K562 (cell line): Measurements from ENCODE around the gene TAOK2. TPM values are rescaled to one million over a fixed set of nuclear protein-coding genes. Genes with fewer than 3 reads are reported as not detected.
A peak's percentile ranks its signal among the peaks of the same experiment; 100 is the strongest.

Experiments used
- CBX2 ChIP-seq: fragments of 200-600 bp; sonication (generic); IDR thresholded peaks from one replicate; pipeline ENCODE4 v1.6.1; 2012; ENCODE audit warnings: mild to moderate bottlenecking, low read length, inconsistent platforms; ENCODE audit not compliant: insufficient read depth, poor library complexity, severe bottlenecking
- EGR1 ChIP-seq: fragments of 450-650 bp; conservative IDR thresholded peaks from 2 replicates; pipeline ENCODE4 v1.6.1; 2017; ENCODE audit warnings: mild to moderate bottlenecking
- ESRRB ChIP-seq: fragments of 250-450 bp; sonication (Bioruptor Pico); IDR thresholded peaks from 2 replicates; pipeline ENCODE4 v1.5.0; 2020; ENCODE audit warnings: mild to moderate bottlenecking, moderate library complexity, borderline replicate concordance
- ETV1 ChIP-seq: fragments of 450-650 bp; conservative IDR thresholded peaks from 2 replicates; pipeline ENCODE4 v1.6.1; 2016; ENCODE audit warnings: missing genetic modification characterization, control low read depth, low read depth, missing compliant biosample characterization
- MTA3 ChIP-seq: fragments of 450-650 bp; formaldehyde crosslinking; IDR thresholded peaks from 2 replicates; pipeline ENCODE4 v1.6.1; 2017; ENCODE audit warnings: mild to moderate bottlenecking, borderline replicate concordance
- NRF1 ChIP-seq, 2 experiments: fragments of 450-650 bp; IDR thresholded peaks in 1 of 2; conservative IDR thresholded peaks in 1 of 2; 2 replicates each; pipeline ENCODE4 v1.6.1; 2014; ENCODE audit warnings: mild to moderate bottlenecking in 2 of 2
- NUFIP1 ChIP-seq: fragments of 450-650 bp; IDR thresholded peaks from 2 replicates; pipeline ENCODE4 v1.6.1; 2018; ENCODE audit not compliant: partially characterized antibody
- POLR2G ChIP-seq: fragments of 200-400 bp; formaldehyde crosslinking; IDR thresholded peaks from 2 replicates; pipeline ENCODE4 v1.6.1; 2017; ENCODE audit warnings: low read depth, mild to moderate bottlenecking, antibody characterized with exemption, low read length, moderate library complexity
- TAF1 ChIP-seq: IDR thresholded peaks from 2 replicates; pipeline ENCODE4 v1.6.1; 2011; ENCODE audit warnings: mild to moderate bottlenecking, low read length, moderate library complexity; ENCODE audit not compliant: insufficient read depth, control insufficient read depth, severe bottlenecking; ENCODE audit errors: extremely low read depth
- THRAP3 ChIP-seq: fragments of 450-650 bp; IDR thresholded peaks from 2 replicates; pipeline ENCODE4 v1.6.1; 2016; ENCODE audit warnings: mild to moderate bottlenecking, inconsistent platforms, borderline replicate concordance
- ZNF184 ChIP-seq: sonication (generic); formaldehyde crosslinking; IDR thresholded peaks from 2 replicates; pipeline ENCODE4 v1.5.0; 2020; ENCODE audit warnings: missing genetic modification reagents
- ZNF217 ChIP-seq: sonication (generic); formaldehyde crosslinking; IDR thresholded peaks from 2 replicates; pipeline ENCODE4 v1.8.0; 2022; ENCODE audit warnings: mild to moderate bottlenecking, missing genetic modification reagents
- ZNF3 ChIP-seq: fragments of 250-450 bp; sonication (Bioruptor Pico); IDR thresholded peaks from 2 replicates; pipeline ENCODE4 v1.5.0; 2021; ENCODE audit warnings: mild to moderate bottlenecking, moderate library complexity
- ZNF431 ChIP-seq: sonication (generic); formaldehyde crosslinking; IDR thresholded peaks from 2 replicates; pipeline ENCODE4 v1.8.0; 2022; ENCODE audit warnings: mild to moderate bottlenecking, missing genetic modification reagents
- polyA plus RNA-seq, 8 experiments: library from polyadenylated mRNA; depleted of rRNA in 4 of 8; stranded (reverse) in 5 of 8; unstranded in 3 of 8; fragments of >200 nt; fragmentation: Nextera tagmentation in 2 of 8; fragmentation: Illumina TruSeq in 1 of 8; extraction: Ambion mirVana in 2 of 8; extraction: Trizol in 1 of 8; gene quantifications; 2 replicates each; pipeline versions ENCODE4 v1.2.1 to v1.2.3, GENCODE V29; 2011 to 2014; ENCODE audit warnings: inconsistent platforms in 1 of 8, missing spikeins in 1 of 8
- total RNA-seq, 7 experiments: library from RNA; depleted of rRNA in 6 of 7; stranded (reverse); fragments of >200 nt in 6 of 7; fragmentation: Illumina TruSeq in 2 of 7; extraction: Trizol in 2 of 7; gene quantifications; 2 replicates each; pipeline versions ENCODE4 v1.2.1 to v1.2.3, GENCODE V29; 2011 to 2021; ENCODE audit warnings: low replicate concordance in 1 of 7
- TF ChIP-seq, protein P1 (sequence below): fragments of 450-650 bp; formaldehyde crosslinking; IDR thresholded peaks from 2 replicates; pipeline ENCODE4 v1.4.0; 2020; ENCODE audit warnings: mild to moderate bottlenecking
- TF ChIP-seq, protein P2 (sequence below): sonication (generic); formaldehyde crosslinking; IDR thresholded peaks from 2 replicates; pipeline ENCODE4 v1.9.0; 2022; ENCODE audit warnings: mild to moderate bottlenecking, missing genetic modification reagents
- TF ChIP-seq, protein P3 (sequence below): fragments of 450-650 bp; formaldehyde crosslinking; IDR thresholded peaks from 2 replicates; pipeline ENCODE4 v1.4.0; 2020; ENCODE audit warnings: mild to moderate bottlenecking, moderate library complexity
- TF ChIP-seq, protein P4 (sequence below): fragments of 250-450 bp; sonication (Bioruptor Pico); IDR thresholded peaks from 2 replicates; pipeline ENCODE4 v1.8.0; 2022; ENCODE audit warnings: inconsistent platforms, mild to moderate bottlenecking, moderate library complexity, borderline replicate concordance
- TF ChIP-seq, protein P5 (sequence below): fragments of 250-450 bp; sonication (Bioruptor Pico); IDR thresholded peaks from 2 replicates; pipeline ENCODE4 v1.9.0; 2021; ENCODE audit warnings: mild to moderate bottlenecking
- TF ChIP-seq, protein P6 (sequence below): fragments of 200-400 bp; formaldehyde crosslinking; IDR thresholded peaks from 2 replicates; pipeline ENCODE4 v1.6.1; 2017; ENCODE audit warnings: mild to moderate bottlenecking, low read depth, low read length, moderate library complexity

Gene TAOK2
- total and polyA plus RNA-seq, 9 of the 15 experiments (the other 6 are each of a cell fraction or from before 2014, with no cell fraction given) = 0.10 to 41.8 (median 13.7) TPM

DNA sequence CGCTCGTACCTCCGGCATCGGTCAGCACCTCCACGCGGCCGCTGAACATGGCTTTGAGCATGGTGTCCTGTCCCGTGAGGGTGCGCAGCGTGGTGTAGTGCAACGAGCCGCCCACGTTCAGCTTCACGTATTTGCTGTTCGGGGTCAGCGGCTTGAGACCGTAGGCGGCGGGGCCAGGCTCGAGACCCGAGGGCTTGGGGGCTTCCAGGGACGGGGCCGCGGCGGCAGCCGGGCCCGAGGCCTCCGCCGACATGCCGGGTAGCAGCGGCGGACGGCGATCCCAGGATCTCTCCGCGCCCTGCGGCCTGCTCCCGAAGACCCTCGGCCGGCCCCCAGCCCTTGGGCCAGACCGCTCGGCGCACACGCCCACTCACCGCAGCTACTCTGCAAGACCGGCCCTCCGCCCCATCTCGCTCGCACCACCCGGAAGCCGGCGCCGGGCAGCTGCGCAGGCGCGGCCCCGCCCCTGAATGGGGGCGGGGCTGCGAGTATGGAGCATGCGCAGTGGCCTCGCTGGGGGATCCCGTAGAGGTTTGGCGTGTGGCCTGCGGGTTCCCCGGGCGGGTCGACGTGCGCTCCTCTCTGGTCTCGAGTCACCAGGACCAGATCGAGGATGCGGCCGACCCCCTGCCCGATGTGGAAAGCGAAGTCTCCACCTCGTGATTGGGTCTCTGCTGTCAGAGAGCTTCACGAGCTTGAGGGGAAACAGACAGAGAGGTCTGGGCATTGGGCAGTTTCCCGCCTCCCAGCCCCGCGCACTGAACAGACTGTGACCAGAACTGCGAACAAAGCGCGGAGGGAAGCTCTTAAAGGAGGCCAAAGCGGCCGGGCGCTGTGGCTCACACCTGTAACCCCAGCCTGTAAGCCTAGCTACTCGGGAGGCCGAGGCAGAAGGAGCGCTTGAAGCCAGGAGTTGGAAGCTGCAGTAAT lies 47.6 kb upstream of the TAOK2 start, which contains the start of gene KCTD13 (continued):
- TF ChIP-seq, protein P1, sequence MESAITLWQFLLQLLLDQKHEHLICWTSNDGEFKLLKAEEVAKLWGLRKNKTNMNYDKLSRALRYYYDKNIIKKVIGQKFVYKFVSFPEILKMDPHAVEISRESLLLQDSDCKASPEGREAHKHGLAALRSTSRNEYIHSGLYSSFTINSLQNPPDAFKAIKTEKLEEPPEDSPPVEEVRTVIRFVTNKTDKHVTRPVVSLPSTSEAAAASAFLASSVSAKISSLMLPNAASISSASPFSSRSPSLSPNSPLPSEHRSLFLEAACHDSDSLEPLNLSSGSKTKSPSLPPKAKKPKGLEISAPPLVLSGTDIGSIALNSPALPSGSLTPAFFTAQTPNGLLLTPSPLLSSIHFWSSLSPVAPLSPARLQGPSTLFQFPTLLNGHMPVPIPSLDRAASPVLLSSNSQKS (CRISPR knock-in tag) = no peak
- TF ChIP-seq TAF1 = peak; percentile 87
- TF ChIP-seq, protein P2, sequence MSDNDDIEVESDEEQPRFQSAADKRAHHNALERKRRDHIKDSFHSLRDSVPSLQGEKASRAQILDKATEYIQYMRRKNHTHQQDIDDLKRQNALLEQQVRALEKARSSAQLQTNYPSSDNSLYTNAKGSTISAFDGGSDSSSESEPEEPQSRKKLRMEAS = no peak; the same call in 1 of the 2 replicates
- TF ChIP-seq MTA3 = peak; percentile 87; the same call in 1 of the 2 replicates
- TF ChIP-seq, protein P3, sequence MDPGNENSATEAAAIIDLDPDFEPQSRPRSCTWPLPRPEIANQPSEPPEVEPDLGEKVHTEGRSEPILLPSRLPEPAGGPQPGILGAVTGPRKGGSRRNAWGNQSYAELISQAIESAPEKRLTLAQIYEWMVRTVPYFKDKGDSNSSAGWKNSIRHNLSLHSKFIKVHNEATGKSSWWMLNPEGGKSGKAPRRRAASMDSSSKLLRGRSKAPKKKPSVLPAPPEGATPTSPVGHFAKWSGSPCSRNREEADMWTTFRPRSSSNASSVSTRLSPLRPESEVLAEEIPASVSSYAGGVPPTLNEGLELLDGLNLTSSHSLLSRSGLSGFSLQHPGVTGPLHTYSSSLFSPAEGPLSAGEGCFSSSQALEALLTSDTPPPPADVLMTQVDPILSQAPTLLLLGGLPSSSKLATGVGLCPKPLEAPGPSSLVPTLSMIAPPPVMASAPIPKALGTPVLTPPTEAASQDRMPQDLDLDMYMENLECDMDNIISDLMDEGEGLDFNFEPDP (CRISPR knock-in tag) = 0 out of 2 replicates have a peak, but pooled peaks have one; percentile 7
- no peak for TF ChIP-seq THRAP3
- no peak for TF ChIP-seq NUFIP1
- no peak for TF ChIP-seq ZNF184
- peak; percentile 92 for TF ChIP-seq EGR1
- no peak for TF ChIP-seq ETV1 (tag)
- TF ChIP-seq ZNF217 (CRISPR knock-in tag) = no peak
- no peak for TF ChIP-seq CBX2
- TF ChIP-seq ZNF431 (CRISPR knock-in tag) = no peak
- TF ChIP-seq ZNF3 = no peak
- no peak for TF ChIP-seq ESRRB (CRISPR knock-in tag)
- peak; percentile 98 for TF ChIP-seq NRF1 (conservative IDR thresholded peaks at IDR 0.05 in 1 of 2, IDR thresholded peaks at IDR 0.05 in 1 of 2)
- TF ChIP-seq, protein P4, sequence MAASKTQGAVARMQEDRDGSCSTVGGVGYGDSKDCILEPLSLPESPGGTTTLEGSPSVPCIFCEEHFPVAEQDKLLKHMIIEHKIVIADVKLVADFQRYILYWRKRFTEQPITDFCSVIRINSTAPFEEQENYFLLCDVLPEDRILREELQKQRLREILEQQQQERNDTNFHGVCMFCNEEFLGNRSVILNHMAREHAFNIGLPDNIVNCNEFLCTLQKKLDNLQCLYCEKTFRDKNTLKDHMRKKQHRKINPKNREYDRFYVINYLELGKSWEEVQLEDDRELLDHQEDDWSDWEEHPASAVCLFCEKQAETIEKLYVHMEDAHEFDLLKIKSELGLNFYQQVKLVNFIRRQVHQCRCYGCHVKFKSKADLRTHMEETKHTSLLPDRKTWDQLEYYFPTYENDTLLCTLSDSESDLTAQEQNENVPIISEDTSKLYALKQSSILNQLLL = no peak
- TF ChIP-seq, protein P5, sequence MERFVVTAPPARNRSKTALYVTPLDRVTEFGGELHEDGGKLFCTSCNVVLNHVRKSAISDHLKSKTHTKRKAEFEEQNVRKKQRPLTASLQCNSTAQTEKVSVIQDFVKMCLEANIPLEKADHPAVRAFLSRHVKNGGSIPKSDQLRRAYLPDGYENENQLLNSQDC (CRISPR knock-in tag) = no peak
- TF ChIP-seq POLR2G = peak; percentile 92
- TF ChIP-seq, protein P6, sequence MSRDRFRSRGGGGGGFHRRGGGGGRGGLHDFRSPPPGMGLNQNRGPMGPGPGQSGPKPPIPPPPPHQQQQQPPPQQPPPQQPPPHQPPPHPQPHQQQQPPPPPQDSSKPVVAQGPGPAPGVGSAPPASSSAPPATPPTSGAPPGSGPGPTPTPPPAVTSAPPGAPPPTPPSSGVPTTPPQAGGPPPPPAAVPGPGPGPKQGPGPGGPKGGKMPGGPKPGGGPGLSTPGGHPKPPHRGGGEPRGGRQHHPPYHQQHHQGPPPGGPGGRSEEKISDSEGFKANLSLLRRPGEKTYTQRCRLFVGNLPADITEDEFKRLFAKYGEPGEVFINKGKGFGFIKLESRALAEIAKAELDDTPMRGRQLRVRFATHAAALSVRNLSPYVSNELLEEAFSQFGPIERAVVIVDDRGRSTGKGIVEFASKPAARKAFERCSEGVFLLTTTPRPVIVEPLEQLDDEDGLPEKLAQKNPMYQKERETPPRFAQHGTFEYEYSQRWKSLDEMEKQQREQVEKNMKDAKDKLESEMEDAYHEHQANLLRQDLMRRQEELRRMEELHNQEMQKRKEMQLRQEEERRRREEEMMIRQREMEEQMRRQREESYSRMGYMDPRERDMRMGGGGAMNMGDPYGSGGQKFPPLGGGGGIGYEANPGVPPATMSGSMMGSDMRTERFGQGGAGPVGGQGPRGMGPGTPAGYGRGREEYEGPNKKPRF = no peak
